Measurements from ENCODE around the gene RTN1. TPM values are rescaled to one million over a fixed set of nuclear protein-coding genes. Genes with fewer than 3 reads are reported as not detected.

The RTN1 gene
- total and polyA plus RNA-seq, 2 of the 8 experiments (the other 6 are each of a cell fraction or from before 2014, with no cell fraction given) = 2.8 to 4.9 TPM

- H3K9me3 ChIP-seq (ENCODE audit: insufficient read depth in 2 of 2, low read depth in 1 of 2, low read length in 1 of 2) = no peaks in the 10 kb centered on the region
- WGBS, 2 experiments (ENCODE audit: extremely low coverage in 1 of 2, insufficient coverage in 1 of 2, insufficient read length in 1 of 2, insufficient replicate concordance in 2 of 2, low coverage in 1 of 2, low lambda C conversion rate in 2 of 2, missing lambda C conversion rate in 1 of 2) = 94% methylated on average over 1 of the region's 1 CpG; no CpG with 5 or more reads in 1 of the 2 experiments
- H4K91ac ChIP-seq (replicated peaks; ENCODE audit: insufficient read length, low read length) = no peak overlapping the region
- no peak overlapping the region for H3K4me2 ChIP-seq (ENCODE audit: insufficient read depth in 1 of 2, low read depth in 2 of 2, low read length in 2 of 2)
- H2AFZ ChIP-seq (ENCODE audit: low read length) = no peak overlapping the region
- no peak overlapping the region for H2BK12ac ChIP-seq (ENCODE audit: low read depth, low read length)
- no peak overlapping the region for H2BK5ac ChIP-seq (ENCODE audit: low read depth, low read length)
- DNase-seq (ENCODE audit: low read depth in 1 of 2, low spot score in 2 of 2) (no peak), FAIRE-seq (no peak)
- H3K79me1 ChIP-seq (ENCODE audit: low read depth, low read length) = no peaks in the 10 kb centered on the region
- no peaks in the 10 kb centered on the region for H3K79me2 ChIP-seq (ENCODE audit: control insufficient read depth in 1 of 2, insufficient read depth in 2 of 2, low read length in 2 of 2)
- H3K4me1 ChIP-seq (replicated peaks in 1 of 4; ENCODE audit: control insufficient read depth in 3 of 4, insufficient read depth in 4 of 4, low read length in 3 of 4) = peaks cover 0 to 20% (median 8%) of the 10 kb centered on the region in 4 experiments; a peak in 3 of 7 replicates
- no peak overlapping the region for H3K9ac ChIP-seq (replicated peaks in 1 of 4; ENCODE audit: extremely low read depth in 1 of 4, low read depth in 3 of 4, low read length in 3 of 4)
- H3K27me3 ChIP-seq (replicated peaks in 1 of 4; ENCODE audit: control insufficient read depth in 3 of 4, extremely low read depth in 1 of 4, insufficient read depth in 3 of 4, low read length in 3 of 4) = no peaks in the 10 kb centered on the region
- CTCF ChIA-PET (ENCODE audit: partially characterized antibody) = interaction anchor here (6.3 to 18.8 kb wide), 2 partner anchors 12 to 55 kb away, joined by 44 to 462 read pairs; partner anchors contain the start of gene CCDC175
- no peak overlapping the region for H4K8ac ChIP-seq (ENCODE audit: extremely low read depth, insufficient read depth, low read length)
- no peak overlapping the region for H2AK5ac ChIP-seq (ENCODE audit: low read depth, low read length)
- no peak overlapping the region for H3K56ac ChIP-seq (replicated peaks; ENCODE audit: insufficient read length, low read depth, low read length)
- H4K5ac ChIP-seq (ENCODE audit: insufficient read length, low read depth, low read length) = no peak overlapping the region
- H4K20me1 ChIP-seq (replicated peaks in 1 of 2; ENCODE audit: control insufficient read depth in 1 of 2, insufficient read depth in 2 of 2, low read length in 2 of 2) = no peaks in the 10 kb centered on the region
- no peak overlapping the region for H2BK20ac ChIP-seq (ENCODE audit: low read length)
- no peak for TF ChIP-seq CBX5 (IDR thresholded peaks at IDR 0.05; ENCODE audit: low read depth, low read length)
- no peak for TF ChIP-seq RNF2 (IDR thresholded peaks at IDR 0.05; ENCODE audit: borderline replicate concordance, low read depth, low read length, missing control alignments, poor library complexity, severe bottlenecking)
- TF ChIP-seq KDM1A (IDR thresholded peaks at IDR 0.05; ENCODE audit: borderline replicate concordance, low read length) = no peak
- H3K27ac ChIP-seq (ENCODE audit: low read depth, low read length) = no peak overlapping the region
- H3K4ac ChIP-seq (replicated peaks; ENCODE audit: insufficient read length, low read depth, low read length) = no peak overlapping the region
- H3K23ac ChIP-seq (ENCODE audit: insufficient read length) = no peak overlapping the region
- H2BK15ac ChIP-seq (ENCODE audit: low read length) = no peak overlapping the region
- H3K14ac ChIP-seq (ENCODE audit: insufficient read length) = no peak overlapping the region
- H3K36me3 ChIP-seq (ENCODE audit: control insufficient read depth in 2 of 4, insufficient read depth in 4 of 4, low read length in 3 of 4) = no peaks in the 10 kb centered on the region
- H3K4me3 ChIP-seq (ENCODE audit: extremely low read depth in 1 of 4, insufficient read depth in 2 of 4, low read depth in 3 of 4, low read length in 4 of 4) = no peak overlapping the region
- no peaks in the 10 kb centered on the region for H3K23me2 ChIP-seq (ENCODE audit: low read depth, low read length)
- POLR2A ChIA-PET (ENCODE audit: partially characterized antibody) = no interaction called here
- H3K18ac ChIP-seq (ENCODE audit: extremely low read depth, low read length) = no peak overlapping the region
- H2BK120ac ChIP-seq (replicated peaks; ENCODE audit: low read depth, low read length) = no peak overlapping the region
Observed at GRCh38 chr14:59565087-59565486, 305.5 kb downstream of the RTN1 start.

Measured in H1 (cell line).